K562 (cell line): ENCODE results near the gene RPS8. TPM values are rescaled to one million over a fixed set of nuclear protein-coding genes. Genes with fewer than 3 reads are reported as not detected.

Experiments used
- ATAC-seq: fragments of 200-7000 bp; cut with Tn5 transposase; 3 replicates; pipeline ENCODE4 v1.9.1; 2020; ENCODE audit warnings: moderate library complexity
- BruUV-seq: library from RNA; stranded (reverse); fragments of 400-500 nt; replicated peaks from 2 replicates; lab custom pipeline; 2021; lab: Mats Ljungman, UMichigan
- CTCF ChIA-PET: fragments of 300-600 bp; formaldehyde crosslinking; extraction: SDS; loops from one replicate; lab custom pipeline; 2021; ENCODE audit warnings: low intra/inter-chr PET ratio; lab: Yijun Ruan, JAX
- POLR2A ChIA-PET: fragments of 300-600, 350-650 bp; sonication (Branson Sonifier 250); formaldehyde crosslinking; extraction: SDS; loops from one replicate; lab custom pipeline; 2021; ENCODE audit warnings: antibody characterized with exemption, inconsistent platforms; lab: Yijun Ruan, JAX
- DNase-seq, 4 experiments: peaks; one replicate each; pipeline versions ENCODE4 v3.0.0 to v3.0.0-alpha.2; 2011 to 2018; ENCODE audit warnings: low spot score in 3 of 4, mixed read lengths in 3 of 4; ENCODE audit errors: extremely low read depth in 1 of 4
- FAIRE-seq: peaks from 2 replicates; lab custom pipeline; 2011; peaks lifted over from hg19 to GRCh38; lab: Jason Lieb, UNC
- H2AFZ ChIP-seq: 2 replicates; pipeline ENCODE4 v1.6.0; 2011; ENCODE audit warnings: low read depth, low read length, control low read depth, inconsistent platforms
- H3K27ac ChIP-seq: fragments of 200-600 bp; 3 replicates; pipeline ENCODE4 v1.8.0; 2011; ENCODE audit warnings: low read depth, mild to moderate bottlenecking, control low read depth, inconsistent platforms, low read length, moderate library complexity, mixed read lengths; ENCODE audit errors: extremely low read depth
- H3K27me3 ChIP-seq, 2 experiments: fragments of 300-600 bp in 1 of 2; 2 replicates in 1 of 2; 3 replicates in 1 of 2; pipeline versions ENCODE4 v1.6.0 to v1.8.0; 2011; ENCODE audit warnings: inconsistent platforms in 2 of 2, low read length in 2 of 2, mild to moderate bottlenecking in 1 of 2, mixed read lengths in 1 of 2, moderate library complexity in 1 of 2; ENCODE audit not compliant: control insufficient read depth in 2 of 2, insufficient read depth in 2 of 2
- H3K36me3 ChIP-seq: fragments of 300-600 bp; 3 replicates; pipeline ENCODE4 v1.8.0; 2011; ENCODE audit warnings: mild to moderate bottlenecking, low read length, inconsistent platforms; ENCODE audit not compliant: control insufficient read depth, insufficient read depth
- H3K4me1 ChIP-seq, 2 experiments: fragments of 200-600 bp in 1 of 2; replicated peaks in 1 of 2; 2 replicates in 1 of 2; 3 replicates in 1 of 2; pipeline versions ENCODE4 v1.5.1 to v1.8.0; 2011; ENCODE audit warnings: inconsistent platforms in 2 of 2, low read length in 2 of 2, mild to moderate bottlenecking in 1 of 2, mixed read lengths in 1 of 2, moderate library complexity in 1 of 2; ENCODE audit not compliant: control insufficient read depth in 2 of 2, insufficient read depth in 2 of 2
- H3K4me2 ChIP-seq: 2 replicates; pipeline ENCODE4 v1.6.1; 2011; ENCODE audit warnings: low read length, control low read depth, inconsistent platforms, mixed read lengths; ENCODE audit not compliant: insufficient read depth
- H3K4me3 ChIP-seq: fragments of 200-600 bp; sonication (generic), shearing (Covaris generic); 2 replicates; pipeline ENCODE4 v1.5.1; 2016; ENCODE audit warnings: control low read depth, inconsistent platforms
- H3K79me2 ChIP-seq: fragments of 200-600 bp; 3 replicates; pipeline ENCODE4 v1.8.0; 2011; ENCODE audit warnings: low read length, inconsistent platforms; ENCODE audit not compliant: control insufficient read depth, insufficient read depth
- H3K9ac ChIP-seq, 2 experiments: 2 replicates each; pipeline versions ENCODE4 v1.6.0 to v1.6.1; 2011; ENCODE audit warnings: low read depth in 2 of 2, low read length in 2 of 2, control low read depth in 1 of 2, inconsistent platforms in 1 of 2, mild to moderate bottlenecking in 1 of 2, mixed read lengths in 1 of 2; ENCODE audit not compliant: insufficient read depth in 1 of 2
- H3K9me1 ChIP-seq: one replicate; pipeline ENCODE4 v1.6.0; 2011; ENCODE audit warnings: inconsistent platforms, mild to moderate bottlenecking, low read length, moderate library complexity; ENCODE audit not compliant: control insufficient read depth, insufficient read depth
- H3K9me3 ChIP-seq: replicated peaks from 2 replicates; pipeline ENCODE4 v1.5.1; 2011; ENCODE audit warnings: low read depth, low read length, inconsistent platforms; ENCODE audit not compliant: control insufficient read depth, insufficient read depth
- H4K20me1 ChIP-seq: replicated peaks from 2 replicates; pipeline ENCODE4 v1.6.1; 2011; ENCODE audit warnings: low read length, inconsistent platforms, mixed read lengths; ENCODE audit not compliant: control insufficient read depth, insufficient read depth
- HCFC1 ChIP-seq: IDR thresholded peaks from 2 replicates; pipeline ENCODE4 v1.6.1; 2012; ENCODE audit warnings: low read depth, low read length, improper control_type of control experiment
- HNRNPL ChIP-seq: fragments of 200-400 bp; formaldehyde crosslinking; IDR thresholded peaks from 2 replicates; pipeline ENCODE4 v1.6.1; 2017; ENCODE audit warnings: low read depth, mild to moderate bottlenecking, low read length
- JUNB ChIP-seq: fragments of 450-650 bp; formaldehyde crosslinking; conservative IDR thresholded peaks from 2 replicates; pipeline ENCODE4 v1.4.0; 2020; ENCODE audit warnings: mild to moderate bottlenecking
- ZFP36 ChIP-seq: fragments of 150-350 bp; IDR thresholded peaks from 2 replicates; pipeline ENCODE4 v1.6.1; 2018; ENCODE audit warnings: low read length, low read depth; ENCODE audit not compliant: partially characterized antibody
- ZNF197 ChIP-seq: fragments of 200-800 bp; sonication (Bioruptor generic); IDR thresholded peaks from 2 replicates; pipeline ENCODE4 v1.6.1; 2016; ENCODE audit warnings: low read depth, missing genetic modification characterization, missing compliant biosample characterization
- ZNF324 ChIP-seq: fragments of 250-450 bp; sonication (Bioruptor Pico); IDR thresholded peaks from 2 replicates; pipeline ENCODE4 v1.4.0; 2020; ENCODE audit warnings: mild to moderate bottlenecking
- WGBS: fragments of 100-300 bp; shearing (Covaris generic); methylation state at CpG from one replicate; pipeline ENCODE4 v1.1.6; 2016; ENCODE audit warnings: low coverage, mixed read lengths; ENCODE audit not compliant: insufficient coverage; ENCODE audit errors: missing lambda C conversion rate; 5-methylcytosine and 5-hydroxymethylcytosine counted together
- in situ Hi-C: fragments of 300-500 bp; cut with MboI; formaldehyde crosslinking; loops from 4 replicates; pipeline ENCODE4 v1.15.0; 2018; ENCODE audit warnings: inconsistent platforms, mixed read lengths
- intact Hi-C: fragments of 100-400 bp; cut with micrococcal nuclease; formaldehyde crosslinking; loops from 2 replicates; pipeline ENCODE4 v1.14.2; 2022
- polyA plus RNA-seq, 8 experiments: library from polyadenylated mRNA; depleted of rRNA in 4 of 8; stranded (reverse) in 5 of 8; unstranded in 3 of 8; fragments of >200 nt; fragmentation: Nextera tagmentation in 2 of 8; fragmentation: Illumina TruSeq in 1 of 8; extraction: Ambion mirVana in 2 of 8; extraction: Trizol in 1 of 8; gene quantifications; 2 replicates each; pipeline versions ENCODE4 v1.2.1 to v1.2.3, GENCODE V29; 2011 to 2014; ENCODE audit warnings: inconsistent platforms in 1 of 8, missing spikeins in 1 of 8
- total RNA-seq, 7 experiments: library from RNA; depleted of rRNA in 6 of 7; stranded (reverse); fragments of >200 nt in 6 of 7; fragmentation: Illumina TruSeq in 2 of 7; extraction: Trizol in 2 of 7; gene quantifications; 2 replicates each; pipeline versions ENCODE4 v1.2.1 to v1.2.3, GENCODE V29; 2011 to 2021; ENCODE audit warnings: low replicate concordance in 1 of 7
- TF ChIP-seq, protein P1 (sequence below): sonication (generic); formaldehyde crosslinking; IDR thresholded peaks from 2 replicates; pipeline ENCODE4 v1.8.0; 2022; ENCODE audit warnings: mild to moderate bottlenecking, low read depth, missing genetic modification reagents
- TF ChIP-seq, protein P2 (sequence below): fragments of 250-450 bp; sonication (Bioruptor Pico); IDR thresholded peaks from 2 replicates; pipeline ENCODE4 v1.4.0; 2020; ENCODE audit warnings: borderline replicate concordance
- TF ChIP-seq, protein P3 (sequence below): fragments of 250-450 bp; sonication (Bioruptor Pico); IDR thresholded peaks from 2 replicates; pipeline ENCODE4 v1.4.0; 2020
- TF ChIP-seq, protein P4 (sequence below): sonication (generic); IDR thresholded peaks from 2 replicates; pipeline ENCODE4 v1.6.1; 2016
- TF ChIP-seq, protein P5 (sequence below), 2 experiments: fragments of 450-650 bp in 1 of 2; sonication (generic) in 1 of 2; formaldehyde crosslinking; conservative IDR thresholded peaks; 2 replicates each; pipeline versions ENCODE4 v1.4.0 to v1.8.1; 2020 to 2022; ENCODE audit warnings: mild to moderate bottlenecking in 1 of 2, missing genetic modification reagents in 1 of 2

The RPS8 gene
- total and polyA plus RNA-seq, 9 of the 15 experiments (the other 6 are each of a cell fraction or from before 2014, with no cell fraction given), result 2,431 to 4,168 (median 3,109) TPM

DNA sequence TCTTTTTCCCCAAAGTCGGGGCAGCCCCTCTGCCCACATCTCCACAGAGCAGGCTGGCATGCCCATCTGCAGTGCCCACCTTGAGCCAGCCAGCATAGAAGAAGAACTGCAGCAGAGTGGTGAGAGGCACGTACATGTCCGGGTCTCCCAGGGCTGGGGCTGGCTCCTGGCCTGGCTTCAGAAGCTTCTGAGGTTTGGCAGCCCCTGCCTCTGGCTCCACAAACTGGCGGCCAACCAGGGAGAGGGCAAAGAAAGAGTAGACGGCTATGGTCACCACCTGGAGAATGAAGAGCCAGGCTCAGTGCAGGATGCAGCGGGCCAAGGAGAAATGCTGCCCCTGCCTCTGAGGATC is 9.7 kb downstream of the RPS8 start:
- Histone ChIP-seq H3K4me3 (no peak overlapping the region), H3K4me1 (peaks cover 2 to 17% of the 10 kb centered on the region in 2 experiments; a peak in 4 of 5 replicates), H3K9ac (peak overlapping the region in 1 of 2 experiments; percentile 66; a peak in 2 of 4 replicates), H3K79me2 (no peaks in the 10 kb centered on the region), H3K36me3 (peaks cover 17% of the 10 kb centered on the region), H3K27me3 (no peaks in the 10 kb centered on the region), H3K9me1 (no peaks in the 10 kb centered on the region)
- no peak for ATAC-seq
- ChIA-PET POLR2A (interaction anchor here (10.5 to 12.0 kb wide), 2 partner anchors 7 to 34 kb away, joined by 107 to 253 read pairs; partner anchors contain the start of gene RPS8), CTCF (no interaction called here)
- DNase-seq, result no peak
- no peak for FAIRE-seq
- intact Hi-C loops, result no loop called here
- TF ChIP-seq ZNF197 (CRISPR knock-in tag), result no peak
- TF ChIP-seq, protein P1, sequence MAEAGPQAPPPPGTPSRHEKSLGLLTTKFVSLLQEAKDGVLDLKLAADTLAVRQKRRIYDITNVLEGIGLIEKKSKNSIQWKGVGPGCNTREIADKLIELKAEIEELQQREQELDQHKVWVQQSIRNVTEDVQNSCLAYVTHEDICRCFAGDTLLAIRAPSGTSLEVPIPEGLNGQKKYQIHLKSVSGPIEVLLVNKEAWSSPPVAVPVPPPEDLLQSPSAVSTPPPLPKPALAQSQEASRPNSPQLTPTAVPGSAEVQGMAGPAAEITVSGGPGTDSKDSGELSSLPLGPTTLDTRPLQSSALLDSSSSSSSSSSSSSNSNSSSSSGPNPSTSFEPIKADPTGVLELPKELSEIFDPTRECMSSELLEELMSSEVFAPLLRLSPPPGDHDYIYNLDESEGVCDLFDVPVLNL (CRISPR knock-in tag), result no peak
- no peak for TF ChIP-seq HCFC1
- TF ChIP-seq, protein P2, sequence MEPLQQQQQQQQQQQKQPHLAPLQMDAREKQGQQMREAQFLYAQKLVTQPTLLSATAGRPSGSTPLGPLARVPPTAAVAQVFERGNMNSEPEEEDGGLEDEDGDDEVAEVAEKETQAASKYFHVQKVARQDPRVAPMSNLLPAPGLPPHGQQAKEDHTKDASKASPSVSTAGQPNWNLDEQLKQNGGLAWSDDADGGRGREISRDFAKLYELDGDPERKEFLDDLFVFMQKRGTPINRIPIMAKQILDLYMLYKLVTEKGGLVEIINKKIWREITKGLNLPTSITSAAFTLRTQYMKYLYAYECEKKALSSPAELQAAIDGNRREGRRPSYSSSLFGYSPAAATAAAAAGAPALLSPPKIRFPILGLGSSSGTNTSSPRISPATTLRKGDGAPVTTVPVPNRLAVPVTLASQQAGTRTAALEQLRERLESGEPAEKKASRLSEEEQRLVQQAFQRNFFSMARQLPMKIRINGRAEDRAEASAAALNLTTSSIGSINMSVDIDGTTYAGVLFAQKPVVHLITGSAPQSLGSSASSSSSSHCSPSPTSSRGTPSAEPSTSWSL (CRISPR knock-in tag), result no peak
- TF ChIP-seq, protein P3, sequence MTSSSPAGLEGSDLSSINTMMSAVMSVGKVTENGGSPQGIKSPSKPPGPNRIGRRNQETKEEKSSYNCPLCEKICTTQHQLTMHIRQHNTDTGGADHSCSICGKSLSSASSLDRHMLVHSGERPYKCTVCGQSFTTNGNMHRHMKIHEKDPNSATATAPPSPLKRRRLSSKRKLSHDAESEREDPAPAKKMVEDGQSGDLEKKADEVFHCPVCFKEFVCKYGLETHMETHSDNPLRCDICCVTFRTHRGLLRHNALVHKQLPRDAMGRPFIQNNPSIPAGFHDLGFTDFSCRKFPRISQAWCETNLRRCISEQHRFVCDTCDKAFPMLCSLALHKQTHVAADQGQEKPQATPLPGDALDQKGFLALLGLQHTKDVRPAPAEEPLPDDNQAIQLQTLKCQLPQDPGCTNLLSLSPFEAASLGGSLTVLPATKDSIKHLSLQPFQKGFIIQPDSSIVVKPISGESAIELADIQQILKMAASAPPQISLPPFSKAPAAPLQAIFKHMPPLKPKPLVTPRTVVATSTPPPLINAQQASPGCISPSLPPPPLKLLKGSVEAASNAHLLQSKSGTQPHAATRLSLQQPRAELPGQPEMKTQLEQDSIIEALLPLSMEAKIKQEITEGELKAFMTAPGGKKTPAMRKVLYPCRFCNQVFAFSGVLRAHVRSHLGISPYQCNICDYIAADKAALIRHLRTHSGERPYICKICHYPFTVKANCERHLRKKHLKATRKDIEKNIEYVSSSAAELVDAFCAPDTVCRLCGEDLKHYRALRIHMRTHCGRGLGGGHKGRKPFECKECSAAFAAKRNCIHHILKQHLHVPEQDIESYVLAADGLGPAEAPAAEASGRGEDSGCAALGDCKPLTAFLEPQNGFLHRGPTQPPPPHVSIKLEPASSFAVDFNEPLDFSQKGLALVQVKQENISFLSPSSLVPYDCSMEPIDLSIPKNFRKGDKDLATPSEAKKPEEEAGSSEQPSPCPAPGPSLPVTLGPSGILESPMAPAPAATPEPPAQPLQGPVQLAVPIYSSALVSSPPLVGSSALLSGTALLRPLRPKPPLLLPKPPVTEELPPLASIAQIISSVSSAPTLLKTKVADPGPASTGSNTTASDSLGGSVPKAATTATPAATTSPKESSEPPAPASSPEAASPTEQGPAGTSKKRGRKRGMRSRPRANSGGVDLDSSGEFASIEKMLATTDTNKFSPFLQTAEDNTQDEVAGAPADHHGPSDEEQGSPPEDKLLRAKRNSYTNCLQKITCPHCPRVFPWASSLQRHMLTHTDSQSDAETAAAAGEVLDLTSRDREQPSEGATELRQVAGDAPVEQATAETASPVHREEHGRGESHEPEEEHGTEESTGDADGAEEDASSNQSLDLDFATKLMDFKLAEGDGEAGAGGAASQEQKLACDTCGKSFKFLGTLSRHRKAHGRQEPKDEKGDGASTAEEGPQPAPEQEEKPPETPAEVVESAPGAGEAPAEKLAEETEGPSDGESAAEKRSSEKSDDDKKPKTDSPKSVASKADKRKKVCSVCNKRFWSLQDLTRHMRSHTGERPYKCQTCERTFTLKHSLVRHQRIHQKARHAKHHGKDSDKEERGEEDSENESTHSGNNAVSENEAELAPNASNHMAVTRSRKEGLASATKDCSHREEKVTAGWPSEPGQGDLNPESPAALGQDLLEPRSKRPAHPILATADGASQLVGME (CRISPR knock-in tag), result no peak
- no peak for TF ChIP-seq JUNB (CRISPR knock-in tag)
- no peak for TF ChIP-seq ZNF324
- no peak for TF ChIP-seq HNRNPL
- no peak for TF ChIP-seq ZFP36
- TF ChIP-seq, protein P4, sequence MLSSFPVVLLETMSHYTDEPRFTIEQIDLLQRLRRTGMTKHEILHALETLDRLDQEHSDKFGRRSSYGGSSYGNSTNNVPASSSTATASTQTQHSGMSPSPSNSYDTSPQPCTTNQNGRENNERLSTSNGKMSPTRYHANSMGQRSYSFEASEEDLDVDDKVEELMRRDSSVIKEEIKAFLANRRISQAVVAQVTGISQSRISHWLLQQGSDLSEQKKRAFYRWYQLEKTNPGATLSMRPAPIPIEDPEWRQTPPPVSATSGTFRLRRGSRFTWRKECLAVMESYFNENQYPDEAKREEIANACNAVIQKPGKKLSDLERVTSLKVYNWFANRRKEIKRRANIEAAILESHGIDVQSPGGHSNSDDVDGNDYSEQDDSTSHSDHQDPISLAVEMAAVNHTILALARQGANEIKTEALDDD, result no peak
- TF ChIP-seq, protein P5, sequence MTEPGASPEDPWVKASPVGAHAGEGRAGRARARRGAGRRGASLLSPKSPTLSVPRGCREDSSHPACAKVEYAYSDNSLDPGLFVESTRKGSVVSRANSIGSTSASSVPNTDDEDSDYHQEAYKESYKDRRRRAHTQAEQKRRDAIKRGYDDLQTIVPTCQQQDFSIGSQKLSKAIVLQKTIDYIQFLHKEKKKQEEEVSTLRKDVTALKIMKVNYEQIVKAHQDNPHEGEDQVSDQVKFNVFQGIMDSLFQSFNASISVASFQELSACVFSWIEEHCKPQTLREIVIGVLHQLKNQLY (CRISPR knock-in tag; conservative IDR thresholded peaks at IDR 0.05), result no peak
- TF ChIP-seq, all 486 proteins: peak for 0
- H4K20me1 ChIP-seq, result no peaks in the 10 kb centered on the region
- no peak overlapping the region for H3K4me2 ChIP-seq
- no peak overlapping the region for H3K27ac ChIP-seq
- in situ Hi-C loops, result no loop called here
- no TSS peak for BruUV-seq
- WGBS, result 57% methylated on average over 6 of the region's 6 CpGs
- no peak overlapping the region for H2AFZ ChIP-seq
- H3K9me3 ChIP-seq, result no peaks in the 10 kb centered on the region
